Occipital lobe (tissue), 2 donors: ENCODE results near the gene JPT2. TPM values are rescaled to one million over a fixed set of nuclear protein-coding genes. Genes with fewer than 3 reads are reported as not detected.
"Not testable (repeated sequence)": the region's sequence is repeated elsewhere in the genome, so short reads cannot be mapped to it uniquely, and the experiment has no call there.

Source experiments
- DNase-seq: peaks from one replicate; lab custom pipeline; 2025; lab: John Stamatoyannopoulos, UW
- total RNA-seq: library from RNA; depleted of rRNA; stranded (reverse); fragments of >200 nt; gene quantifications from one replicate; pipeline ENCODE4 v1.2.3, GENCODE V29; 2014

JPT2 gene
- total RNA-seq, 1 donor from 2014 or later = 28.5 TPM

DNA sequence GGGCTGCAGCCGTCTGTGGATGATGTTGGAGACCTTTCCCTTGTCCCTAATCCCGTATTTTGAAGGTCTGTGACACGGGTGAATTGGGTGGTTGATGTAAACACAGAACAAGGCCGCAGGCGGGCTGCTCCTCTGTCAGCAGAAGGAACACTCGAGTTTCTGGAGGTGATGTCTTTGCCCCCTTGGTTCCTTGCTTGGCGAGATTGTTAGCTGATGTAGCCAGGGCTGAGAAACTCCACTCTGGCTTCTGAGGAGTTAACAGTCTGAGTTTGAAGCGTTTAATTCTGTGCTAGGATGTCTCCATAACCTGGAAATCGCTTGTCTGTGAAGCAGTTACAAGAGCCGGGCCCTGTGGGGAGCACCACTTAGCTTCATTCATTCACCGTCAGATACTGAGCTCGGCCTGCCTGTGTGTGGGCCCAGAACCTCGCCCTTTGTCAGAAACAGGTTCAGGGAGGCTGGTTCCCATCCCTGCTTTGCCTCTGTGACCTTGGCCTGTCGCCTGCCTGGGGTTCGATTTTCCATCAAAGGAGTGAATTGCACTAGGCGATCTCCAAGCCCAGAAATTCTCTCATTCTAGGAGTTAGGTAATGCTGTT is 29.2 kb downstream of the JPT2 start:
- peak; percentile 58 for DNase-seq

DNA sequence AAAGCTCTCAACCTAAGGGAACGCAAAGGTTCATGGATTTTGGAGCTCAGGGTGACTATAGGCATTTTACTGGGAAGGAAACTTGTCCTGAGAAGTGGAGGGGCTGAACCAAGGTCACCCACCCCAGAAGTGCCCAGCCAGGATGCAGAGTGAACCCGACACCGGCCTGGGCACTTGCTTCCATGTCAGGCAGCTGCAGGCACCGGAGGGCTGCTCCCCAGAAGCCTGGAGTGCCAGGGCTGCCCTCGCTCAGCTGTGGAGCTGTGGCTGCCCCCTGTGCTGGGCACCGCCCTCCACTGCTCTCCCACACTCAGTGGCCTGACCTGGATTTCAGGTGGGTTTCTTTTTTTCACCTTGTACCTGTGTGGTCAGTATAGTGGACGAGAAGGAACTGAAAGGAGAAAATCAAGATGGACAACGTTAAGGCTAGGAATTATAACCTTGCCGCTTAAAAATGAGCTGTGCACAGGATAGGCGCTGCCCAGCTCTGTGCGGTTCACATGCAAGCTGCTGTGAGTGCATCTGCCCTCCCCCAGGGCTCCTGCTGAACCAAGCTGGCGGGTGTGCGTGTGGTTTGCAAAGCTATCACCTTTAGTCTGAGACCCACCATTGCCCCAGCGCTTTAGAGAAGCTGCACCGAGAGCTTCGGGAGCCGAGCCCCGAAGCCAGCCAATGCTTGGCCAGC is 30.1 kb downstream of the JPT2 start:
- DNase-seq = no peak

DNA sequence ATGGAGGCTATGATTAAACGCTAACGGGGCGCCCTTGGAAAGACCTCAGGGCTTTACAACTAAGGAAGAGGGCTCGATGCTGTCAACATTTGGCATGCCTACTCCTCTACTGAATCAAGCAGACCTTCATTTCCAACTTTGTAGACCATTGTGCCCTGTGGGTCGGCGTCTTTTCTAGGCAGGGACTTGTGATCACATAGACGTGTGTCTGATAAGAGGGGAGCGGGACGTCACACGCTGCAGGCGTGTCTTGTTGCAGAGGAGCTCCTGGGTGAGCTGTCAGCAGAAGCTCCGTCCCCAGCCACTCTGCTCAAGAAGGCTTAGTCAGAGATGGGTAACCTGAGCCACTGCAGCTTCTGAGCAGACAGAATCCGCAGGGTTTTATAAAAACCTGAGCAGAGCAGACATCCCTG is 30.7 kb downstream of the JPT2 start:
- peak; percentile 44 for DNase-seq

DNA sequence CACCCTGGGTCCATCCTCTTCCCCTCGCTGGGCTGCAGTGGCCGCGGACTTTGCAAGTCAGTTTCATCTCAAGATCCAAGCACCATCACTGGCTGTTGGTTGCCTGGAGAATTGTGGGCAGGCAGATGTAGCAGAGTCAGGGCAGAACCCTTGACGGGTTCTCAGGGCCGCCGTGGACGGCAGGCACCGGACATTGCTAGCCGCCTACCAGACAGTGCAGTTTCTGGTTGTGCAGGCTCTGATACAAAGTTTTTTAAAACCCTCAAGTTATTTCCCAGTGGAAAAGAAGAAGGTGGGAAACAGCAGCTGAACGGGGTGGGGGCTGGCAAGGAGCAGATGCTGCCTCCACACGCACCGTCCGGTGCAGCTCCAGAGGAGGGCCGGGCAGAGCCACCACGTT is 31.3 kb downstream of the JPT2 start:
- DNase-seq = no peak

DNA sequence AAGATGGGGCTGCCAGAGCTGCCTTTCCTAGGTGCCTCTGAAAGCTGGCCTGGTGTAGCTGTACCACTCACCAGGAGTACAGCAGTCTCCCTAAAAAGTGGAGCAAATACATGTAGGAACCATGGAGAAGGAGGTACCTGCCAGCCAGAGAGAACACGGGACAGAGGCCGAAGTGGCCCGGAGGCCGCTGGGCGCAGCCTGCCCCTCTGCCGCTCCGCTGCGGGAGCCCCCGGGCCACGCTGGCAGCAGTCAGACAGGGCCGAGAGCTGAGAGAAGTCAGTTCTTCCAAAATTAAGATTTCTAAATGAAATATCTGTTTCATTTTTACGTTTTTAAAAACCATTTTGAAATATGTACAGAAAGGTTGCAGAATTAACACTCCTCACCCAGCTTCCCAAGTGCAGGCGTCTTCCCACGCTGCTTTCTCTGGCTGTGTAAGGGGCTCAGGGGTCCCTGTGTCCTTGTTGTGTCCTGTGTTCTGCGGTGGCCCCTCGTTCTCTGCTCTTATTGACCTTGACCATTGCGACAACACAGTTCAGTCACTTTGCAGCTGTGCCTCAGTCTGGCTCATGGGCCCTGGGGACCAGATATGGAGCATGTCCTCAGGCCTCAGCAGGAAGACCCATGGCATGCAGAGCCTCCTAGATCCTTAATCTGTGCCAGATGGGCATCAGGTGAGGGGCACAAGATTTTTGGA is 32.9 kb downstream of the JPT2 start:
- DNase-seq = no peak

DNA sequence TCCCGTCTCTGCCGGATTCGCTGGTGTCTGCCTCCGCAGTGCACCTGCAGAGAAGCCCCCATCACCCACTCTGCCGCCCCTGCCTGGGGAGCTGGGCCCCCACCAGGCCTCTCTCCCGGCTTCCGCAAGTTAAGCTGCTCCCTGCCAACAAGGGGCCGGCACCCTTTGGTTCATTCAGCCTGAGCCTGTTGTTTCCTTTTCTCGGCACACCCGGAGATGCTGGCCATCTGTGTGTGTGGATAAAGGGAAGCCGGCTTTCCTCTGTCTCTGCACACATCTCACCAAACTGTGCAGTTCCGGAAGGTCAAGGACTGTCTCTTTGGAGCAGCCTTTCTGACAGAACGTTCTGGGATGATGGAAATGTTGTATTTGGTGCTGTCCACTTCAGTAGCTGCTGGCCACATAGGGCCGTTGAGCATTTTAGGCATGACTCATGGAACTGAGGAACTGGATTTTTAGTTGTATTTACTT is 34.7 kb downstream of the JPT2 start:
- DNase-seq = no peak

DNA sequence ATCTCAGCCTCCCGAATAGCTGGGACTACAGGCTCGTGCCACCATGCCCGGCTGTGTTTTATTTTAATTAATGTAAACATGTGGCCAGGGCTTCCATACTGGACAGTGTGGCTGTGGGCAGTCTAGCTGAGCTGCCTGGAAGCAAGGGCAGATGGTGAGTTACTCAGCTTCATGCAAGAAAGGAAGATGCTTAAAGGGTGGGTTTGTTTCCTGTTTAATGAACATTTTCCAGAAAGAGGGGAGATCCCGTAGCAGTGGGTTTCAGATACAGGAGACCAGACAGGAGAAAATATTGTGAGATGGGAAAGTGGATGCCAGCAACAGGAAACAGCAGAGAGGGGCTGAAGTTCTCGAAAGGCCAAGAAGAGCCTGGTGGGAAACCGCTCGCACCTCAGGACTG is 35.3 kb downstream of the JPT2 start:
- no peak for DNase-seq

DNA sequence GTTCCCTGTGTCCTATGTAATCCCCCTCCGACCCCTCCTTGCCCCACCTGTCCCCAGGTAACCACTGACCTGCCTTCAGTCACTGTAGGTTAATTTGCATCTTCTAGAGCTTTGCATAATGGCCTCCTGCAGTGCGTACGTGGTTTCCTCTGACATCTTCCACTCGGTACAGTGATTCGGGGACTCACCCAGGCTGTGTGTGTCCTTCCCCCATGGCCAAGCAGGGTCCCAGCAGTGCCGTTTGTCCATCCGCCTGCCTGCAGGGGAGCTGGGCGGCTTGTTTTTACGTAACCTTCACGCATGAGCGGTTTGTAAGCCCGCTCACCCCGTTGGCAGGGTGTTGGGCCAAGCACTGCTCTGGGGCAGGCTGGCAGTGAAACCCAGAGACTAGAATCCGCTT is 35.9 kb downstream of the JPT2 start:
- DNase-seq = no peak

DNA sequence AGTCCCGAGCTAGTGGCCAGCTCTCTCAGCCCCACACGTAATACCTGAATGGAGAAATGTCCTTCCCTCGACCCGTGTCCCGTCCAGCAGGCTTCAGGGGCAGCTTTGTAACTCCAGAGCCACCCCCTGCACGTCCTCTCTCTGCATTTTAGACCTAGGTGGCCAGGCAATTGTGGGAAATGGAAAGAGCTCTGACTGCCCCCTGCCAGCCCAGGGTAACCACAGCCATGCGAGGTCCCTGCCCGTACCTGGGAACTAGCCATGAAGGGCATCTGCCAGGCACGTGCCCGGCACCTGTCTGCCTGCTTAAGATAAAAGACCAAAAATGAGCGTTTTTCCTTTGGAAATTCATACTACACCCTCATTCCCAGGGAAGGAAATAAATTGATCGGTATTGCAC is 37.1 kb downstream of the JPT2 start:
- no peak for DNase-seq

DNA sequence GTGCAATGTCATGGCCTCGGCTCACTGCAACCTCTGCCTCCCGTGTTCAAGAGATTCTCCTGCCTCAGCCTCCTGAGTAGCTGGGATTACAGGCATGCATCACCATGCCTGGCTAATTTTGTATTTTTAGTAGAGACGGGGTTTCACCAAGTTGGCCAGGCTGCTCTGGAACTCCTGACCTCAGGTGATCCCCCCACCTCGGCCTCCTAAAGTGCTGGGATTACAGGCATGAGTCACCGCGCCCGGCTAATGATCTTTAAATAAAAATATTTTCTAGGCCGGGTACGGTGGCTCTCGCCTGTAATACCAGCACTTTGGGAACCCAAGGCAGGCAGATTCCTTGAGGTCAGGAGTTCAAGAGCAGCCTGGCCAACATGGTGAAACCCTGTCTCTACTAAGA is 40.2 kb downstream of the JPT2 start:
- DNase-seq = not testable (repeated sequence)

DNA sequence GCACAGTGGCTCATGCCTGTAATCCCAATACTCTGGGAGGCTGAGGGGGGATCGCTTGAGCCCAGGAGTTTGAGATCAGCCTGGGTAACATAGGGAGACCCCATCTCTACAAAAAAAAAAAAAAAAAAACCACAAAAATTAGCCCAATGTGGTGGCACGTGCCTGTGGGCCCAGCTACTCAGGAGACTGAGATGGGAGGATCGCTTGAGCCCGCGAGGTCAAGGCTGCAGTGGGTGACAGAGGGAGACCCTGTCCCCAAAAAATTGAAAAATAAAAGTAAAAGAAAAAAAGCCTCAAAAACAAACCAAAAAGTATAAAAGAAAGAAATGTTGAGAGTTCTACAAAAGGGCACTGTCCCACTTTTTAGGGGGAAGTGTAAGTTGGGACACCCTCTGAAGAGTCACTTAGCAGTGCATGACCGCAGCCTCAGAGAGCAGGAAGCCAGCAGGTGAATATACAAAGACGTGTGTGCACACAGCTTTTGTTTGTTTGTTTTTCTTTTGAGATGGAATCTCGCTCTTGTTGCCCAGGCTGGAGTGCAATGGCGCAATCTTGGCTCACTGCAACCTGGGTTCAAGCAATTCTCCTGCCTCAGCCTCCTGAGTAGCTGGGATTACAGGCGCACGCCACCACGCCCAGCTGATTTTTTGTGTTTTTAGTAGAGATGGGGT is 41.6 kb downstream of the JPT2 start:
- not testable (repeated sequence) for DNase-seq

DNA sequence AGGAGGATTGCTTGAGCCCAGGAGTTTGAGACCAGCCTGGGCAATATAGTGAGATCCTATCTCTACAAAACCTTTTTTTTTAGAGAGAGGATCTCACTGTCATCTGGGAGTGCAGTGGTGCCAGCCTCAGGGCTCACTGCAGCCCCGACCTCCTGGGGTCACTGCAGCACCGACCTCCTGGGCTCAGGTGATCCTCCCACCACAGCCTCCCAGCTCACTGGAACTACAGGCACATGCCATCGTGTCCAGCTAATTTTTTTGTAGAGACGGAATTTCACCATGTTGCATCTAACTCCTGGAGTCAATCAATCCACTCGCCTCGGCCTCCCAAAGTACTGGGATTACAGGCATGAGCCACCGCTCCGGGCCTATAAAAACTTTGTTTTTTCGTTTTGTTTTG is 43.3 kb downstream of the JPT2 start:
- no peak for DNase-seq

DNA sequence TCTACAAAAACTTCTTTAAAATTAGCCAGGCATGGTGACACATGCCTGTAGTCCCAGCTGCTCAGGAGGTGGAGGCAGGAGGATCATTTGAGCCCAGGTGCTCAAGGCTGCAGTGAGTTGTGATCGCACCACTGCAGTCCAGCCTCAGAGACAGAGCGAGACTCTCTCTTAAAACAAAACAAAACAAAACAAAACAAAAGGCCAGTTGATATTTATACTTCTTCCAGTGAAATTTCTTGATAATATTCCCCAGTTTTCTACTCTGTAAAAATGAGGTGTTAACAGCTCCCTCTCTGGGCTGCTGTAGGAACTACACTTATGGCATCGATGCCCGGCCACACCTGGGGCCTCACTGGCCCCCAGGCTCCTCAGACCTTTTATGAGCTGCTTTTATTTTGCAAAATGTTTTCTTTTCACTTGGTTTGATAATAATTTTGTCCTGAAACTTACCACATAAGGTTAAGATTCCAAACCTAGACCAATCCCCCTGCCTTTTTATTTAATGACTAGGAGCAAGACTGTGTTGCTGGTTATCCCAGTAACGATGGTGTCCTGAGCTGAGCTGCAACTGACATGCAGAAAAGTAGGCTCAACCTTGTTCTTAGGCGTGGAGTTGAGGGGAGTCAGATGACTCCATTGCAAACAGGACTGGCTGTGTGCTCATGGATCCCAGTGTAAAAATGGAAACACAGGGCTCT is 45.5 kb downstream of the JPT2 start:
- DNase-seq = no peak

DNA sequence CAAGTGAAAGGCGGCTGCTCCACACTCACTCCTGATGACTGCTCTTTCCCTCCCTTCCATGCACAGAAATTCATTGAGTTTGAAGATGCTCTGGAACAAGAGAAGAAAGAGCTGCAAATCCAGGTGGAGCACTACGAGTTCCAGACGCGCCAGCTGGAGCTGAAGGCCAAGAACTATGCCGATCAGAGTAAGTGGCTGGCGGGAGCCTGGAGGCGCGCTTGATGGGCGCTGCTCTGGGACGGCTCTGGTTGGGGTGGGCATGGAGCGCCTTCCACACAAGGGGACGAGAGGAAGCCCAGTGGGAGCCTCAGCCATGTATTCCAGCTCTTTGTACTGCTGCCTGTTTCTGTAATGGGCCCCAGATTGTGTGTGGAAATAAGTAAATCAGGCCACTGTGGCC is 46.4 kb downstream of the JPT2 start:
- DNase-seq = no peak

DNA sequence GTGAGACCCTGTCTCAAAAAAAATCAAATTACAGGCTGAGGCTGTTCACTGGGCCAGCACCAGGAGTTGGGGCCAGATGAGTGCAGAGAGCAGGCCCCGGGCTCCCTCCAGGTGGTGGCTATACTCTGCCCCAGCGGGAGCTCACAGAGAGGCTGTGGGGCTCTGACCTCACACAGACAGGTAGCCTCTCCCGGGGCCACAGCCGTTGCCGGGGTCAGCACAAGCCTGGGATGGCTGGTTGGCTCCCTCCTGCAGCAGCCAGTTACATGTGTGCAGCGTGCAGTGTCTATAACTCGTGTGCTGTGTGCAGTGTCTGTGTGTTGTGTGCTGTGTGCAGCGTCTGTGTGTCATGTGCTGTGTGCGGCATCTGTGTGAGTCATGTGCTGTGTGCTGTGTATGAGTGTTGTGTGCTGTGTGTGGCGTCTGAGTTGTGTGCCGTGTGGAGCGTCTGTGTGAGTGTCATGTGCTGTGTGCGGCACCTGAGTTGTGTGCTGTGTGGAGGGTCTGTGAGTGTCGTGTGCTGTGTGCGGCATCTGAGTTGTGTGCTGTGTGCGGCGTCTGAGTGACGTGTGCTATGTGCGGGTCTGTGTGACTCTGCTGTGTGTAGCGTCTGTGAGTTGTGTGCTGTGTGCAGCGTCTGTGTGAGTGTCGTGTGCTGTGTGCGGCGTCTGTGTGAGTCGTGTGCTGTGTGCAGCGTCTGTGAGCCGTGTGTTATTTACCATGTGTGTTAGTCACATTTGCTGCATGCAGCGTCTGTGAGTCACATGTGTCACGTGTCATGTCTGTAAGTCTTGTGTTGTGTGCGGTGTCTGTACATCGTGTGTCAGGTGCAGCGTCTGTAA is 48.8 kb downstream of the JPT2 start:
- DNase-seq = no peak

DNA sequence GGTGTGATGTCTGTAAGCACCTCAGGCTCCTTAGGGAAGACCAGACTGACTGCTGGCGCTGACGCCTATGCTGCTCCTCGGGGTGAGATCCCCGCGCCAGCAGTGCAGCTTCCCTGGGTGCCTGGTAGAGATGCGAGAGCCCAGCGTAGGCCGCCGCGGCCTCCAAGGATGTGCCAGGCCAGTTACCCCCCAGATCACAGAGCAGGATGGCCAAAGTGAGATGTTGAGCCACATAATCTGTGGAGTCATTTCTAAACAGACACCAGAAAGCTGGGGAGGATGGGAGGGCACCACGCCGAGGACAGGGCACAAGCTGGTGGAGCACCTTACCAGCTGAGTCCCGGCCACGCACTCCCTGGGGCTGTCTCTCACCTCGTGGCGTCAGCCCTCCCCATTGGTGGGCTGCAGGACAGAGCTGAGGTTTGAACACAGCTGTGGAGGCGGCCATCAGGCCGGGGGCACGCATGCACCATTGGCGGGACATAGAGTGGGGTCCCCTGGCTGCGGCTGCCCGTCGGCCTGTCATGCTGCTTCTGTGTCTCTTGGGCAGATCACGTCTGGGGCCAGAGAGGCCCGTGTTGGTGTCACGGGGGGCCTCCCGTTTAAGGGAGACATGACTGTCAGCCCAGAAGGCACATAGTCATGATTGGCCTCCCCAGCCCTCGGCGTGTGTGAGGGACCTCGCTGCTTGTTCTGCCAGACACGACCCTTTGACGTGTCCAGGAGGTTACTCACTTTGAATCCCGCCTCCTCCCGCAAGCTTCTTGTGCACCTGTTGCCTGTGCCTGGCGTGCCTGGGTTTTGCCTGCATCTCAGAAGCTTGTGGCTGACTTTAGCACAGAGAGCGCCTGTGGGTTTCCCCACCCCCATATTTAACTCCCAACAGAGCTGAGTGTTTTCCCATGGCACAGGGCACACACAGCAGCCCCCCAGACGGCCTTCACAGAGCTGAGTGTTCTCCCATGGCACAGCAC is 49.9 kb downstream of the JPT2 start:
- no peak for DNase-seq

DNA sequence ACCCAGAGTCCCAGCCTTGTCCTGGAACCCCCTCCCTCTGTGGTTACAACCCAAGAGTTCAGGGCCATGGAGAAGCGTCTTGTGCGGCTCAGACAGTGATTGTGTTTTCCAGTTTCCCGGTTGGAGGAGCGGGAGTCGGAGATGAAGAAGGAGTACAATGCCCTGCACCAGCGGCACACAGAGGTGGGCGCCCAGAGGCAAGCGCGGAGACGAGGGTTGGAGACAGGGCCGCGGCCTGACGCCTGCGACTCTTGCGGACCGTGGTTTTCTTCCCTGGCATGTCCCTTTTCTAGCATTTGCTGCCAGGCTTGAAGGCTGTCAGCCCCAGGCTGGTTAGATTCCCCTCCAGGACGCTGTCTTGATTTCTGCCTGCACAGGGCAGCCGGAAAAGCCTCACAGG is 50.9 kb downstream of the JPT2 start:
- no peak for DNase-seq

DNA sequence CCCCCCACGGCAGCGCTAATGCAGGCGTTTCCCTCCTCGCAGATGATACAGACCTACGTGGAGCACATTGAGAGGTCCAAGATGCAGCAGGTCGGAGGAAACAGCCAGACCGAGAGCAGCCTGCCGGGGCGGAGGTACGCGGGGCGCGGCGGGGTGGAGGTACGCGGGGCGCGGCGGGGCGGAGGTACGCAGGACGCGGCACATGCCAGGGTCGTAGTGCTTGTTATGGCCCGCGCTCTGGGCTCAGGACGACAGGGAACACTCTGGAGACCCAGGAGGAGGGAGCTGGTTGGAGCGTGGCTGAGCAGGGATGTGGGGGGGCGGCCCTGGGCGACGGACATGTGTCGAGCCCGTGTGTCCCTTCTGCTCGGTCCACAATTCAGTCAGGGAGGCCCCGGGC is 51.4 kb downstream of the JPT2 start:
- DNase-seq = no peak

DNA sequence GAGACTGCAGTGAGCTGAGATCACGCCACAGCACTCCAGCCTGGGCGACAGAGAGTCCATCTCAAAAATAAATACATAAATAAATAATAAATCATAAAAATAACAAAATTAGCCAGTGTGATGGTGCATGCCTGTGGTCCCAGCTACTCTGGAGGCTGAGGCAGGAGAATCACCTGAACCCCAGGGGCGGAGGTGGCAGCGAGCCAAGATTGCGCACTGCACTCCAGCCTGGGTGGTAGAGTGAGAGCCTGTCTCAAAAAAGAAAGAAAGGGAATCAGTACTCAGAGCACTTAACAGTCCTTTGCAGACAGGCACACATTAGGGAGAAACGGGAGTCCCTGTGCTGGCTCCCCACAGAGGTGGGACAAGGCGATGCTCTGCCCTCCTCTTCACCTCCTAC is 53.0 kb downstream of the JPT2 start:
- no peak for DNase-seq

DNA sequence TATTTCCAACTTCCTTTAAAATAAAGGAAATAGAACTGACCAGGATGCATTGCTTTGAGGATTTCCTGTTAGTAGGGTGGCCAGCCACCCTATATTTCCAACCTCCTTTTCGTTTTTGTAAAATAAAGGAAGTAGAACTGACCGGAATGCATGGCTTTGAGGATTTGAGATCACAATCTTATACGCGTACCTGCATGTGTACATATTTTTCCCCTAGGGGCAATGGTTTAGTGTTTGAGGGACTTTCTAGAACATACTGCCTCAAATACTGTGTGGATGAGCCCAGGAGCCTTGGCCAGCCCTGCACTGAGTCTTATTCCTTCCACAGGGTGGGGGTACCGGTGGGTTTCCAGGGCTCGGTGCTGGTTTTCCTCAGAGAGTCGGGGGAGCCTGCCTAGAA is 53.5 kb downstream of the JPT2 start:
- DNase-seq = no peak
